H1 (cell line): ENCODE measurements around the gene RNF166. TPM values are rescaled to one million over a fixed set of nuclear protein-coding genes. Genes with fewer than 3 reads are reported as not detected.

Source experiments
- EGR1 ChIP-seq: IDR thresholded peaks from 2 replicates; pipeline ENCODE4 v1.6.1; 2011; ENCODE audit warnings: low read depth, low read length, borderline replicate concordance
- KDM1A ChIP-seq: fragments of 200-600, 300-600 bp; sonication (generic); IDR thresholded peaks from 2 replicates; pipeline ENCODE4 v1.7.1; 2016; ENCODE audit warnings: mild to moderate bottlenecking, low read length, borderline replicate concordance
- POLR2A ChIP-seq, 2 experiments: IDR thresholded peaks; 1 replicate in 1 of 2; 2 replicates in 1 of 2; pipeline ENCODE4 v1.6.1; 2011; ENCODE audit warnings: low read depth in 2 of 2, low read length in 2 of 2, mild to moderate bottlenecking in 2 of 2; ENCODE audit errors: control extremely low read depth in 1 of 2
- SAP30 ChIP-seq: fragments of 300-600 bp; sonication (generic); IDR thresholded peaks from 2 replicates; pipeline ENCODE4 v1.7.1; 2012; ENCODE audit warnings: low read length, moderate library complexity, mild to moderate bottlenecking, inconsistent platforms; ENCODE audit not compliant: insufficient read depth, insufficient replicate concordance
- SIN3A ChIP-seq, 2 experiments: IDR thresholded peaks in 1 of 2; conservative IDR thresholded peaks in 1 of 2; 2 replicates each; pipeline ENCODE4 v1.6.1; 2011 to 2012; ENCODE audit warnings: low read length in 2 of 2, improper control_type of control experiment in 1 of 2, low read depth in 1 of 2, mild to moderate bottlenecking in 1 of 2
- polyA plus RNA-seq, 7 experiments: library from polyadenylated mRNA; depleted of rRNA in 3 of 7; stranded (reverse) in 5 of 7; unstranded in 2 of 7; fragments of >200 nt in 5 of 7; fragments of 200-250 nt in 2 of 7; gene quantifications; 1 replicate in 5 of 7; 2 replicates in 1 of 7; 4 replicates in 1 of 7; pipeline versions ENCODE4 v1.2.1 to v1.2.3, GENCODE V29; 2011 to 2013; ENCODE audit warnings: missing spikeins in 2 of 7, mixed read lengths in 2 of 7
- total RNA-seq: library from RNA; stranded (reverse); fragmentation: NEBNext Ultra II Directional; extraction: Animal tissue kit (Norgen Biotek cat#: 25700); gene quantifications from 2 replicates; pipeline ENCODE4 v1.2.1, GENCODE V29; 2021
- TF ChIP-seq, protein P1 (sequence below), 3 experiments: IDR thresholded peaks; 1 replicate in 2 of 3; 2 replicates in 1 of 3; pipeline versions ENCODE4 v1.5.1 to v1.6.1; 2011; ENCODE audit warnings: low read length in 3 of 3, mild to moderate bottlenecking in 3 of 3, inconsistent platforms in 2 of 3, low read depth in 1 of 3, moderate library complexity in 1 of 3; ENCODE audit not compliant: insufficient read depth in 1 of 3; ENCODE audit errors: control extremely low read depth in 1 of 3

RNF166 gene
- total and polyA plus RNA-seq, 2 of the 8 experiments (the other 6 are each of a cell fraction or from before 2014, with no cell fraction given) = 29.8 to 31.2 TPM

DNA sequence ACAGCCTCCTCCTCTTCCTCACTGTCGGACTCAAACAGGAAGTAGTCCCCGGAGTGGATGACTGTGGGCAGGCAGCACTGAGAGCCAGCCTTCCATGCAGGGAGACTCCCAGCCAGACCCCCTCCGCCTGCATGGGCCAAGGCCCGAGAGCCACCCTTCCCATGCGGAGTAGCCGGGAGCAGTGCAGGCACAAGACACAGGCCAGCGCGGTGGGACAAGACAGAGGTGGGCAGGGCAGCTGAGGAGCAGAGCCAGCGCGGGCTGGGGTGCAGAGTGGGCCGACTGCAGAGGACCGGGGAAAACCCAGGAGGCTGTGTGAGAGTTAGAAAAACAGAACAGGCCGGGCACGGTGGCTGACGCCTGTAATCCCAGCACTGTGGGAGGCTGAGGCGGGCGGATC, 17.7 kb upstream of the RNF166 start (continued):
- TF ChIP-seq, protein P1, sequence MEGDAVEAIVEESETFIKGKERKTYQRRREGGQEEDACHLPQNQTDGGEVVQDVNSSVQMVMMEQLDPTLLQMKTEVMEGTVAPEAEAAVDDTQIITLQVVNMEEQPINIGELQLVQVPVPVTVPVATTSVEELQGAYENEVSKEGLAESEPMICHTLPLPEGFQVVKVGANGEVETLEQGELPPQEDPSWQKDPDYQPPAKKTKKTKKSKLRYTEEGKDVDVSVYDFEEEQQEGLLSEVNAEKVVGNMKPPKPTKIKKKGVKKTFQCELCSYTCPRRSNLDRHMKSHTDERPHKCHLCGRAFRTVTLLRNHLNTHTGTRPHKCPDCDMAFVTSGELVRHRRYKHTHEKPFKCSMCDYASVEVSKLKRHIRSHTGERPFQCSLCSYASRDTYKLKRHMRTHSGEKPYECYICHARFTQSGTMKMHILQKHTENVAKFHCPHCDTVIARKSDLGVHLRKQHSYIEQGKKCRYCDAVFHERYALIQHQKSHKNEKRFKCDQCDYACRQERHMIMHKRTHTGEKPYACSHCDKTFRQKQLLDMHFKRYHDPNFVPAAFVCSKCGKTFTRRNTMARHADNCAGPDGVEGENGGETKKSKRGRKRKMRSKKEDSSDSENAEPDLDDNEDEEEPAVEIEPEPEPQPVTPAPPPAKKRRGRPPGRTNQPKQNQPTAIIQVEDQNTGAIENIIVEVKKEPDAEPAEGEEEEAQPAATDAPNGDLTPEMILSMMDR (IDR thresholded peaks at IDR 0.05; ENCODE audit: control extremely low read depth in 1 of 3, insufficient read depth in 1 of 3, low read depth in 1 of 3, low read length in 3 of 3) = no peak
- TF ChIP-seq KDM1A (no peak), SIN3A (conservative IDR thresholded peaks at IDR 0.05 in 1 of 2, IDR thresholded peaks at IDR 0.05 in 1 of 2; ENCODE audit: low read depth in 1 of 2, low read length in 2 of 2) (no peak), EGR1 (no peak), POLR2A (IDR thresholded peaks at IDR 0.05; ENCODE audit: control extremely low read depth in 1 of 2, low read depth in 2 of 2, low read length in 2 of 2) (no peak), SAP30 (no peak)
